Lower lobe of right lung (tissue), 2 donors: ENCODE results near the gene MLST8. TPM values are rescaled to one million over a fixed set of nuclear protein-coding genes. Genes with fewer than 3 reads are reported as not detected.

Experiments
- ATAC-seq, 2 donors: fragments of 200-7000 bp; cut with Tn5 transposase; one replicate each; pipeline ENCODE4 v1.9.1; 2020 to 2022; ENCODE audit warnings: mild to moderate bottlenecking in 2 of 2, moderate library complexity in 2 of 2
- DNase-seq: peaks from one replicate; pipeline ENCODE4 v3.0.0-alpha.2; 2020
- H3K27ac ChIP-seq: fragments of 200-600 bp; one replicate; pipeline ENCODE4 v1.8.0; 2022
- H3K27me3 ChIP-seq: fragments of 200-600 bp; one replicate; pipeline ENCODE4 v1.8.0; 2022; ENCODE audit warnings: low read depth
- H3K36me3 ChIP-seq: fragments of 200-600 bp; one replicate; pipeline ENCODE4 v1.8.0; 2022; ENCODE audit warnings: mild to moderate bottlenecking
- H3K4me1 ChIP-seq: fragments of 200-600 bp; one replicate; pipeline ENCODE4 v1.8.0; 2022
- H3K4me3 ChIP-seq: fragments of 200-600 bp; one replicate; pipeline ENCODE4 v1.8.0; 2022; ENCODE audit warnings: mild to moderate bottlenecking
- H3K9me3 ChIP-seq: fragments of 200-600 bp; one replicate; pipeline ENCODE4 v1.8.0; 2022
- intact Hi-C: fragments of 100-400 bp; cut with DNase I; formaldehyde crosslinking; loops from one replicate; pipeline ENCODE4 v1.11.0; 2022
- total RNA-seq: library from RNA; stranded (reverse); fragmentation: NEBNext Ultra II Directional; extraction: Animal tissue kit (Norgen Biotek cat#: 25700); gene quantifications from one replicate; pipeline ENCODE4 v1.2.1, GENCODE V29; 2021
- TF ChIP-seq, protein P1 (sequence below): fragments of 200-600 bp; IDR thresholded peaks from one replicate; pipeline ENCODE4 v1.8.0; 2022; ENCODE audit warnings: antibody characterized with exemption, mild to moderate bottlenecking
- donor health status: DM: no; HTN: yes; CAD: no; lungs with severe emphysema.

Gene MLST8
- total RNA-seq, 1 donor from 2014 or later, result 26.6 TPM

DNA sequence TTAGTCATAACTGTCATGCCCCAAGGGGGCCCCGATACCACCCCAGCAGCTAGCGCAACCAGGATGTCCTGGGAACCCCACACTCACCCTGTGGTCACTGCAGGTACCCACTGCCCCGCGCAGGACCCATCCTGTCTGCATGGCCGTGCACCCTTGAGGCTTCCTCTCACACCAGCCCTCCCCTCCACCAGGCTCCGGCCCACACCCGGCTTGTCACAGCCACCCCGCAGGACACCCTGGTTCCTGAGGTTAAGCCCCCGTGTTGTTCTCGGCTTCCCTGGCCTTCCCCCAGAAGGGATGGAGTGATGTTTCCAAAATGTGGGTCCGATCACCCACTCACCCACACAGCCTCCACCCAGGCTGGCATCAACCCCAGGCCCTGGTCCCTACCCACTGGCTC, 38.5 kb downstream of the MLST8 start:
- Histone ChIP-seq H3K4me3 (no peak overlapping the region), H3K36me3 (peaks cover 63% of the 10 kb centered on the region), H3K27ac (no peak overlapping the region), H3K27me3 (no peaks in the 10 kb centered on the region), H3K4me1 (no peaks in the 10 kb centered on the region), H3K9me3 (no peaks in the 10 kb centered on the region)
- DNase-seq (no peak), ATAC-seq (peak in 1 of 2 donors; percentile 5)
- intact Hi-C loops, result no loop called here
- TF ChIP-seq, protein P1, sequence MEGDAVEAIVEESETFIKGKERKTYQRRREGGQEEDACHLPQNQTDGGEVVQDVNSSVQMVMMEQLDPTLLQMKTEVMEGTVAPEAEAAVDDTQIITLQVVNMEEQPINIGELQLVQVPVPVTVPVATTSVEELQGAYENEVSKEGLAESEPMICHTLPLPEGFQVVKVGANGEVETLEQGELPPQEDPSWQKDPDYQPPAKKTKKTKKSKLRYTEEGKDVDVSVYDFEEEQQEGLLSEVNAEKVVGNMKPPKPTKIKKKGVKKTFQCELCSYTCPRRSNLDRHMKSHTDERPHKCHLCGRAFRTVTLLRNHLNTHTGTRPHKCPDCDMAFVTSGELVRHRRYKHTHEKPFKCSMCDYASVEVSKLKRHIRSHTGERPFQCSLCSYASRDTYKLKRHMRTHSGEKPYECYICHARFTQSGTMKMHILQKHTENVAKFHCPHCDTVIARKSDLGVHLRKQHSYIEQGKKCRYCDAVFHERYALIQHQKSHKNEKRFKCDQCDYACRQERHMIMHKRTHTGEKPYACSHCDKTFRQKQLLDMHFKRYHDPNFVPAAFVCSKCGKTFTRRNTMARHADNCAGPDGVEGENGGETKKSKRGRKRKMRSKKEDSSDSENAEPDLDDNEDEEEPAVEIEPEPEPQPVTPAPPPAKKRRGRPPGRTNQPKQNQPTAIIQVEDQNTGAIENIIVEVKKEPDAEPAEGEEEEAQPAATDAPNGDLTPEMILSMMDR, result no peak

DNA sequence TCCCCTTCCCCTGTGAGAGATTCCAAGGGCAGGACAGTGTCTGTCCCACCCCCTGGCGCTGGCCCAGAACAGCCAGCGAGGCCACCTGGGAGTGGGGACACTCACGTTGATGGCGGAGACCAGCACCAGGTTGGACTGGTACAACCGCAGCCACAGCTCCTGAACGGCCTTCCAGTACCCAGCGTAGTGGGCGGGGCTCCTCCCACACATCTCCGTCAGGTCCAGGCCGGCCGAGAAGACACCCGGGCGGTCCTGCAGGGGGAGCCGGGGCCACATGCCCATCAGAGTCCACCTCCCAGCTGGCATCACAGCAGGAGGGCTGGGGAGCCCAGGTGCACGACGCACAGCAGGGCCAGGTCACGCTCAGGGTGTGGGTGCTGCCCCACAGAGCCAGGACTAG, 39.0 kb downstream of the MLST8 start:
- intact Hi-C loops, result no loop called here
- ATAC-seq, result peak; percentile 13 to 19

DNA sequence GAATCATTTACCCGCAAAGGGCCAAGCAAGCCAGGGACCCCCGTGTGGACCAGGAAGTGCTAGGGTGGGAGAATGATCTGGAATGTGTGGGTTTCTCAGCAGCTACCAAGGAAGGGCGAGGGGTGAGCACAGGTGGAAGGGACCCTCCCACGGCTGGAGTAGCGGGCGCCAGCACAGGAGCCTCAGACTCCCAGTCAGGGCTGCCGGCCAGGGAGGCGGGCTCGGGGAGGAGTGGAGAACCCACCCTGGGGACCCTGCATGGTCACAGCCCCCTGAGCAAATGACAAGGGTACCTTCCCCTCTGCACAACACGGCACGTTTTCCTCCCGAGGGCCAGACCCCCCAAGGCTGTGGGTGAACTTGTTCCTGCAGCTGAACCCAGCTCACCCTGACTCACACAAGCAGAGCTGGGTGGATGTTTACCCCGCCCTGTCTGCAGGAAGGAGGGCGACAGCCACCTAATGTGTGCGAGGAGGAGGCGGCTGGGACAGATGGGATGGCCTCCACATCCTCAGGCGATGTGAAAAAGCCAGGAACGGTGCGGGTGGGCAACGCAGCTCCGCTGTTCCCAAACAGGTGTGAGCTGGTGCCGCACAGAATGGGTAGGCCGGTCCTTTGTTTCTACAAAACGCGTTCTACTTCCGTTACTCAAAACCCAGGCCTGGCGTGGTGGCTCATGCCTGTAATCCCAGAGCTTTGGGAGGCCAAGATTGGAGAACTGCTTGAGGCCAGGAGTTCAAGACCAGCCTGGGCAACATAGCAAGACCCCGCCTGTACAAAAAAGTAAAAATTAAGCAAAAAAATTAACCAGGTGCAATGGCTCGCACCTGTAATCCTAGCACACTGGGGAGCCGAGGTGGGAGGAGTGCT, 39.9 kb downstream of the MLST8 start:
- no peak overlapping the region for H3K27ac ChIP-seq
- H3K4me3 ChIP-seq, result no peak overlapping the region
- ATAC-seq (no peak), DNase-seq (no peak)
- no peaks in the 10 kb centered on the region for H3K9me3 ChIP-seq
- intact Hi-C loops, result no loop called here
- TF ChIP-seq, protein P1, result no peak
- peaks cover 4% of the 10 kb centered on the region for H3K4me1 ChIP-seq
- H3K27me3 ChIP-seq, result no peaks in the 10 kb centered on the region
- H3K36me3 ChIP-seq, result peaks cover 63% of the 10 kb centered on the region

More for the DNA sequence above, 39.0 kb downstream of the MLST8 start:
- Histone ChIP-seq H3K27ac (no peak overlapping the region), H3K27me3 (no peaks in the 10 kb centered on the region), H3K4me3 (no peak overlapping the region), H3K9me3 (no peaks in the 10 kb centered on the region), H3K36me3 (peaks cover 66% of the 10 kb centered on the region), H3K4me1 (no peaks in the 10 kb centered on the region)
- TF ChIP-seq, protein P1, result no peak
- DNase-seq, result no peak

DNA sequence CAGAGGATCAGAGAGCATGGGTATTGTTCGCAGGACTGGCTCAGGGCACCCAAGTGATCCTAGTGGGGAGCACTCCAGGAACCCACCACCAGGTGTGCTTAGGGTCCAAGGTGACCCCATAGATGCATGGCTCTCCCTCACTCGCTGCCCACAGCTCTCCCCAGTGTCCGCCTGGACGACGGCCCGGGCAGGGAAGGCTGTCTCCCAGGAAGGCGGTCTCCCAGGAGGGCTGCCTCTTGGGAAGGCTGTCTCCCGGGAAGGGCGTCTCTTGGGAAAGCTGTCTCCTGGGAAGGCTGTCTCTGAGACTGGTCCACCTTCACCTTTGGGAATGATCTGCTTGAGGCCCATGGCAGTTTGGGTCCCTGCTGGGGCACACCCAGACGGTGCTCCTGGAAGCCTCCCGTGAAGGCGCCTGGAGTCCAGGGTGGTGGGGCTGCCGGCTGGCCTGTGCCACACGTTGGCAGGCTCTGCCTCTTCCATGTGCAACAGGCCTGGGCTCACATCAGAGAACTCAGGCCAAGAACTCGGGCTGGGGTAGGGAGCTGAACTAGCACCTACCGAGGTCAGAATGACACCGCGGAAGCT, 41.1 kb downstream of the MLST8 start:
- DNase-seq, result no peak
- H3K27ac ChIP-seq, result no peak overlapping the region

DNA sequence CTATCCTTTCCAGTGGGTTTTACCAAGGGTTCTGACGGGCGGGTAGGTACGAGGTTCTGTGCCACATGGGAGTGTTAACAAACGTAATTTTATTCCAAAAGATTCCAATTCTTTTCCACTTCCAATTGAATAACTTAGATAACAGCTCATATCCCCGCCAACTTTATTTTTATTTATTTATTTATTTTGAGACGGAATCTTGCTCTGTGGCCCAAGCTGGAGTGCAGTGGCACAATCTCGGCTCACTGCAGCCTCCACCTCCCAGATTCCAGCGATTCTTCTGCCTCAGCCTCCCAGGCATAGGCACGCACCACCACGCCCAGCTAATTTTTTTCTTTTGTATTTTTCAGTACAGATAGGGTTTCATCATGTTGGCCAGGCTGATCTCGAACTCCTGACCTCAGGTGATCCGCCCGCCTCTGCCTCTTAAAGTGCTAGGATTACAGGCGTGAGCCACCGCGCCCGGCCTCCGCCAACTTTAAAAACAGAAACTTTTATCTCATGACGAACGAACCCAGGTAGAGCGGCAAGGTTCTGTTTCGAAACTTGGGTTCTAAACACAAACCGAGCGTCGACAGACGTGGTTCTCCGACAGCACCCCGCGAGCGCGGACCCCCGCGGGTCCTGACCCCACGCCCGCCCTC, 45.5 kb downstream of the MLST8 start:
- Histone ChIP-seq H3K27ac (peak overlapping the region; percentile 88), H3K27me3 (no peaks in the 10 kb centered on the region), H3K9me3 (no peaks in the 10 kb centered on the region), H3K36me3 (peaks cover 52% of the 10 kb centered on the region), H3K4me1 (peaks cover 20% of the 10 kb centered on the region), H3K4me3 (peak overlapping the region; percentile 83)
- TF ChIP-seq, protein P1, result no peak
- ATAC-seq (peak in 1 of 2 donors; percentile 11), DNase-seq (no peak)
- intact Hi-C loops, result no loop called here

More for the DNA sequence above, 41.1 kb downstream of the MLST8 start:
- TF ChIP-seq, protein P1, result no peak
- intact Hi-C loops, result no loop called here
- Histone ChIP-seq H3K36me3 (peaks cover 63% of the 10 kb centered on the region), H3K9me3 (no peaks in the 10 kb centered on the region), H3K4me1 (peaks cover 10% of the 10 kb centered on the region), H3K4me3 (no peak overlapping the region), H3K27me3 (no peaks in the 10 kb centered on the region)
- ATAC-seq, result no peak
